Measurements from ENCODE around the gene DNAJC1.

DNA sequence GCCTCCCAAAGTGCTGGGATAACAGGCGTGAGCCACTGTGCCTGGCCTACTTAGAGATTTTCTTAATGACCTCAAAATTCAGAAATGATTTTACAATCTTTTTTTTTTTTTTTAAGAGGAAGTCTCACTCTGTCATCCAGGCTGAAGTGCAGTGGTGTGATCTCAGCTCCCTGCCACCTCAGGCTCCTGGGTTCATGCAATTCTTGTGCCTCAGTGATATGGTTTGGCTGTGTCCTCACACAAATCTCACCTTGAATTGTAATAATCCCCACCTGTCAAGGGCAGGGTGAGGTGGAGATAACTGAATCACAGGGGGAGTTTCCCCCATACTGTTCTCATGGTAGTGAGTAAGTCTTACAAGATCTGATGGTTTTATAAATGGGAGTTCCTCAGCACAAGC lies 159.9 kb downstream of the DNAJC1 start:
- TF ChIP-seq, protein P1, sequence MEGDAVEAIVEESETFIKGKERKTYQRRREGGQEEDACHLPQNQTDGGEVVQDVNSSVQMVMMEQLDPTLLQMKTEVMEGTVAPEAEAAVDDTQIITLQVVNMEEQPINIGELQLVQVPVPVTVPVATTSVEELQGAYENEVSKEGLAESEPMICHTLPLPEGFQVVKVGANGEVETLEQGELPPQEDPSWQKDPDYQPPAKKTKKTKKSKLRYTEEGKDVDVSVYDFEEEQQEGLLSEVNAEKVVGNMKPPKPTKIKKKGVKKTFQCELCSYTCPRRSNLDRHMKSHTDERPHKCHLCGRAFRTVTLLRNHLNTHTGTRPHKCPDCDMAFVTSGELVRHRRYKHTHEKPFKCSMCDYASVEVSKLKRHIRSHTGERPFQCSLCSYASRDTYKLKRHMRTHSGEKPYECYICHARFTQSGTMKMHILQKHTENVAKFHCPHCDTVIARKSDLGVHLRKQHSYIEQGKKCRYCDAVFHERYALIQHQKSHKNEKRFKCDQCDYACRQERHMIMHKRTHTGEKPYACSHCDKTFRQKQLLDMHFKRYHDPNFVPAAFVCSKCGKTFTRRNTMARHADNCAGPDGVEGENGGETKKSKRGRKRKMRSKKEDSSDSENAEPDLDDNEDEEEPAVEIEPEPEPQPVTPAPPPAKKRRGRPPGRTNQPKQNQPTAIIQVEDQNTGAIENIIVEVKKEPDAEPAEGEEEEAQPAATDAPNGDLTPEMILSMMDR (IDR thresholded peaks at IDR 0.05; ENCODE audit: low read depth, low read length, missing input control), result no peak
- TF ChIP-seq TAF1 (conservative IDR thresholded peaks at IDR 0.05) (no peak), JUND (IDR thresholded peaks at IDR 0.05) (no peak)
- TF ChIP-seq, protein P2, sequence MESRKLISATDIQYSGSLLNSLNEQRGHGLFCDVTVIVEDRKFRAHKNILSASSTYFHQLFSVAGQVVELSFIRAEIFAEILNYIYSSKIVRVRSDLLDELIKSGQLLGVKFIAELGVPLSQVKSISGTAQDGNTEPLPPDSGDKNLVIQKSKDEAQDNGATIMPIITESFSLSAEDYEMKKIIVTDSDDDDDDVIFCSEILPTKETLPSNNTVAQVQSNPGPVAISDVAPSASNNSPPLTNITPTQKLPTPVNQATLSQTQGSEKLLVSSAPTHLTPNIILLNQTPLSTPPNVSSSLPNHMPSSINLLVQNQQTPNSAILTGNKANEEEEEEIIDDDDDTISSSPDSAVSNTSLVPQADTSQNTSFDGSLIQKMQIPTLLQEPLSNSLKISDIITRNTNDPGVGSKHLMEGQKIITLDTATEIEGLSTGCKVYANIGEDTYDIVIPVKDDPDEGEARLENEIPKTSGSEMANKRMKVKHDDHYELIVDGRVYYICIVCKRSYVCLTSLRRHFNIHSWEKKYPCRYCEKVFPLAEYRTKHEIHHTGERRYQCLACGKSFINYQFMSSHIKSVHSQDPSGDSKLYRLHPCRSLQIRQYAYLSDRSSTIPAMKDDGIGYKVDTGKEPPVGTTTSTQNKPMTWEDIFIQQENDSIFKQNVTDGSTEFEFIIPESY (IDR thresholded peaks at IDR 0.05), result no peak

Data from liver (tissue), 3 donors.